GM21723 (cell line): Measurements from ENCODE around the gene USP2.
"Not testable (repeated sequence)": the region's sequence is repeated elsewhere in the genome, so short reads cannot be mapped to it uniquely, and the experiment has no call there.

Source experiments
- ATAC-seq: cut with Tn5 transposase; IDR thresholded peaks from one replicate; pipeline ENCODE4 v1.9.1; 2021; ENCODE audit warnings: mild to moderate bottlenecking, moderate library complexity; ENCODE audit not compliant: unreplicated experiment

USP2 gene

DNA sequence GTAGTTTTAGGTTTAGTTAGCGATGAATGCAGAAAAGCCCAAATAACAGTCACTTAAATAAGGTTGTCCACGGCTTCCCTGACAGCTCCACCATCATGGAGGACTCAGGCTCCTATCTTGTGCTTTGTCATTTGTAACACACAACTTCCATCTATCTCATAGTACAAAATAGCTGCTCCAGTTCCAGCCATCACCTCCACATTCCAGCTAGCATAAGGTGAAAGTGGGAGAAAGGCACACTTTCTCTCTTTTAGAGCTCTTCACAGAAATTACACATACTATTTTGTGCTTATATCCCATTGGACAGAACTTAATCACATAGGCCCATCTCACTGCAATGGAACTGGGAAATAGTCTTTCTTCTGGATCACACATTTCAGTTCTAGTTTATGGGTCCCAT is 32.8 kb upstream of the USP2 start:
- no peak for ATAC-seq

DNA sequence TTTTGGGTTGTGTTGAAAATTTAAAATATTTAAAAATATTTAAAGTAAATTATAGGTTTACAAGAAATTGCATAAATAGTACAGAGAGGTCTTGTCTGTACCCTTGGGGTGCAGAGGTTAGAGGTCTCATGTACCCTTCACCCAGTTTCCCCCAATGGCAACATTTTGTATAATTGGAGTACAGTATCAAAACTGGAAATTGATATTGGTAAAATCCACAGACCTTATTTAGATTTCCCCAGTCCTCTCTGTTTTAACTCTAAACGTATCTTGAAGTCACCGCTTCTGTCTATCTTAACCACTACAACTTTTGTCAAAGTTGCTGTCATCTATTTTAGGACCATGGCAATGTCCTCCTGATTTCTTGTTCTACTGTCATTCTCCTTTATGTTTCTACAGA is 30.6 kb upstream of the USP2 start:
- ATAC-seq: no peak

- ATAC-seq: no peak
These were observed 29.0 kb upstream of the USP2 start for GRCh38 chr11:119410501-119410900.

DNA sequence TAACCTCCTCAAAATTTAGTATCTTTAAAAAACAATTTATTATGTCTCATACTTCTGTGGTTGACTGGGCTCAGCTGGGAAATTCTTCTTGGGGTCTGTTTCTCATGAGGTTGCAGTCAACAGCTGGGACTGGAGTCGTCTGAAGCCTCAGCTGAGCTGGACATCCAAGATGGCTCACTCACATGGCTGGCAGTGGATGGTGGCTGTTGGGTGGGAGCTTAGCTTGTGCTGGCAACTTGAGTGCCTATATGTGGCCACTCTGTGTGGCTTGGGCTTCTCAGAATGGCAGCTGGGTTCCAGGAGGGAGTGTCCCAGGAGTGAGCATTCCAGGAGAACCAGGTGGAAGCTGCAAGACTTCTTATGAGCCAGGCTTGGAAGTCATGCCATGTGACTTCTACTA is 28.2 kb upstream of the USP2 start:
- ATAC-seq: no peak

GRCh38 chr11:119406005-119406404 is 24.5 kb upstream of the USP2 start:
- ATAC-seq: no peak

DNA sequence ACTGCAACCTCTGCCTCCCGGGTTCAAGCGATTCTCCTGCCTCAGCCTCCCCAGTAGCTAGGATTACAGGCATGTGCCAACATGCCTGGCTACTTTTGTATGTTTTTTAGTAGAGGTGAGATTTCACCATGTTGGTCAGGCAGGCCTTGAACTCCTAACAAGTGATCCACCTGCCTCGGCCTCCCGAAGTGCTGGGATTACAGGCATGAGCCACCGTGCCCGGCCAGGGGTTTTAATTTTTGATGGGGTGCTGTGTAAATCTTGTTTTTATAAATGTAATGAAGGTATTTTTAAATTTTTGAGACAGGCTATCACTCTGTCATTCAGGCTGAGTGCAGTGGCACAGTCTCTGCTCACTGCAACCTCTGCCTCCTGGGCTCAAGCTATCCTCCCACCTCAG is 24.0 kb upstream of the USP2 start:
- ATAC-seq: not testable (repeated sequence)

- no peak for ATAC-seq
These were observed 23.4 kb upstream of the USP2 start for GRCh38 chr11:119404872-119405271.

DNA sequence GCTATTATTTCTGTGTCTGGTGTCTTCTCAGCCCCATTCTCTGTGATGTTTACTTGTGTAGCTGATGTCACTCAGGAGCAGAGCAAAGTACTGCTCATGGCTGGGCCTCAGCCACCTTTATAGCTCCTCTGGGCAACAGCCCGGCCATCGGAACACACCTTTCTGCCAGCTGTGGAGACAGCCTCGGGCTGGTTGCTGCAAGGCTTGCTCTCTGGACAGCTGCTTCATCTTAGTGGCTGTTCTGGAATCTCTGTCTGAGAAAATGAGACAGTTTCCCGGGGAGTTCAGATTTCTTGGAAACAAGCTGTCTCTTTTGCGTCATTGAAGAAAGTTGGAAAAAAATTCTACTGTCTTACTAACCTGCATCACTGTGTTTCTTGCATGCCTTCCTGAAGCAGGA is 21.5 kb upstream of the USP2 start:
- ATAC-seq: no peak

DNA sequence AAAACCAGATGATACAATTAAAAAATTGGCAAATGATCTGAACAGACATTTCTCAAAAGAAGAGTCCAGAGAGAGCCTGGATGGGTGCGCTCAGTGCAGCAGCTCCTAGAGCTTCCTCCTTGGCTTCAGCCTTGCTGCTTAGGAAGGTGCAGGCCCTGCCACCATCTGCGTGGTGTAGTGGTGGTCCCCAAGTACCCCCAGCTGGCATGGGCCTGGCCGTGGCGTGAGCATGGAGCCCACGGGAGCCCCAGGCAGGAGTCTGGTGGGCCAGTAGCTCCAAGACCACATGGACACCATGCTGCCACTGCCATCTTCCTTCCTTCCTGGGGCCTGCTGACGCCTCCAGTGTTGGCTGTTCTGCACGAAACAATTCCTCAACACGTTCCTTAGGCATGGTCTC is 21.0 kb upstream of the USP2 start:
- no peak for ATAC-seq

- no peak for ATAC-seq
These were observed 19.4 kb upstream of the USP2 start for GRCh38 chr11:119400860-119401259.

DNA sequence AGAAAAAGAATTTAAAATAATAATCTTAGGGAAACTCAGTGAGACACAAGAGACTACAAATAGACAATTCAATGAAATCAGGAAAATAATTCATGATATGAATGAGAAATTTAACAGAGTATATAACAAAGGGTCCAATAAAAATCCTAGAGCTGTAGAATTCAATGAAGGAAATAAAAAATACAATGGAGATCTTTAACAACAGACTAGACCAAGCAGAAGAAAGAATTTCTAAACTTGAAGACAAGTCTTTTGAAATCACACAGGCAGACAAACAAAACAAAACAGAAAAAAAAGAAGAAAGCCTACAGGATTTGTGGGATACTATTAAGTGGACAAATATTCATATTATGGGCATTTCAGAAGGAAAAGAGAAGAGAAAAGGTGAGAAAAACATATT is 16.2 kb upstream of the USP2 start:
- no peak for ATAC-seq

- ATAC-seq: no peak
These were observed 15.3 kb upstream of the USP2 start for GRCh38 chr11:119396835-119397234.

DNA sequence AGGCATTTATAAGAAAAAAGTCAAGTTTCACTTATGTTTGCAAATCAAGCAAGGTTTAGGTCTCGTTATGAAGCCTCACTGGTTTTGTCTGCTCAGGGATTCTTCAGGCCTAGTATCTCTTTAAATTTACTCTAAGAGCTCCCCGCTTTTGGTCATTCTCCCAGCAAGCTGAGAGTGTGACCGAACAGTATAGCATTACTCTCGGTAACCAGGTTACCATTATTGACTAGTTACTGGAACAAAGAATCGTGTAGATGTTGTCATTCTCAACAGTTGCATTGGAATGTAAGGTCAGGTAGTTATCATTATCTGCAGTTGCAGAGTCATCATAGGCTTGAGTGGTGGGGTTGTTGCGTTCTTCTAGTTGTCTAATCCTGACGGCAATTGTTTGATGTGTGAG is 9.8 kb upstream of the USP2 start:
- ATAC-seq: no peak

- no peak for ATAC-seq
These were observed 8.2 kb upstream of the USP2 start for GRCh38 chr11:119389611-119390254.

DNA sequence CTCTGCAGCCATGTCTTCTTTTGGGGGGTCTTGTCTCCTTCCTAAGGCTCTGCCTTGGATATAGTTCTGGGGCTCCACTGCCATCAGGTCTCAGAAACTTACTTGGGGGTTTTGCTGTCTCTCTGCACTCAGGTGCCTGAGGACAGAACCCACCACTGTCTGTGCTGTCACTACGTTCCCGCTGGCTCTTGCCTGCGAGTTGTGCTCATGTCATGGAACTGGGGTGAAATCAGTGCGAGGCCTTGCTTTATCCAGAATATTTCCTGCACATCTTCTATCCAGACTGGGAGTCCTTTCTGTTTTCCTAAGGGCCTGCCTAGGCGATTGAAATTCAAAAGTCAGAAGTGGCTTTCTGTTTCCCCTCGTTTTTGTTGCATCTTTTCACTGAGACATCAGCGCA is 6.6 kb upstream of the USP2 start:
- no peak for ATAC-seq

- no peak for ATAC-seq
These were observed 2.8 kb upstream of the USP2 start for GRCh38 chr11:119384332-119384731.

DNA sequence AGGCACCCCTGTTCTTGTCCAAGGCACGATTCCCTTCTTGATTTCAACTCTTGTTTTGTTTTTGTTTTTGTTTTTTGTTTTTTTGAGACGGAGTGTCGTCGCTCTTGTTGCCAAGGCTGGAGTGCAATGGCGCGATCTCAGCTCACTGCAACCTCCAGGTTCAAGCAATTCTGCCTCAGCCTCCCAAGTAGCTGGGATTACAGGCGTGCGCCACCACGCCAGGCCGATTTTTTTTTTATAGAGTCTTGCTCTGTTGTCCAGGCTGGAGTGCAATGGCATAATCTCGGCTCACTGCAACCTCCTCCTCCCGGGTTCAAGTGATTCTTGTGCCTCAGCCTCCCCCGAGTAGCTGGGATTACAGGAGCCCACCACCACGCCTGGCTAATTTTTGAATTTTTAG is 1.0 kb upstream of the USP2 start:
- not testable (repeated sequence) for ATAC-seq

GRCh38 chr11:119382101-119382500 is 611 bp upstream of the USP2 start:
- no peak for ATAC-seq

GRCh38 chr11:119380827-119381180 is 686 bp downstream of the USP2 start:
- ATAC-seq: no peak

DNA sequence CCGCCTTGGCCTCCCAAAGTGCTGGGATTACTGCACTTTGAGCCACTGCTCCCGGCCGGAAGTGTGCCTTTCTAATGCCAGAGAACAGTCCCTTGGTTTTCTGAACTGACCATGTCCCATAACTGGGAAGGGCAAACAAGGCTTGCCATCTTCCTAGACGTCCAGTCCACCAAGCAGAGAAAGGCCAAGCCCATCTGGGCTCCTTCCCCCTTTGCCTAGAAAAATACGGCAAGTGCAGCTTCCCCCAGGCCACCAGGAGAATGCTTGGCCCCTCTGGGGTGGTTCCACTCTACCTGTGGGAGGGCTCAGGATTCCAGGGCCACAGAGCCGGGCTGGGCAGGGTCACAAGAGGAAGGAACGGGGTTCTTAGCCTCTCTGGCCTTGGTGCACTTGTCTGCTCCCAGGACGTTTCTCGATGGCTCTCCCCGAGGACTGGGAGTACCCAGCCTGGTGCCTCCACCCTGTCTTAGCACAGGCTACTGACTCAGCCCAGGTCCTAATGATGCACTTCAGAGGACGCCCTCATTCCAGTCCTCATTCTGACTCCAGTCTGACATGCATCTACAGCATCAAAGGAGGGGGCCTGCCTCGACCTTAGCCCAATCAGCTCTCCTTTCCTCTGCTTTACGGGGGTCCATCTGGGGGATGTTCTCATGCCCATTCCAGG is 1.2 kb downstream of the USP2 start:
- no peak for ATAC-seq

DNA sequence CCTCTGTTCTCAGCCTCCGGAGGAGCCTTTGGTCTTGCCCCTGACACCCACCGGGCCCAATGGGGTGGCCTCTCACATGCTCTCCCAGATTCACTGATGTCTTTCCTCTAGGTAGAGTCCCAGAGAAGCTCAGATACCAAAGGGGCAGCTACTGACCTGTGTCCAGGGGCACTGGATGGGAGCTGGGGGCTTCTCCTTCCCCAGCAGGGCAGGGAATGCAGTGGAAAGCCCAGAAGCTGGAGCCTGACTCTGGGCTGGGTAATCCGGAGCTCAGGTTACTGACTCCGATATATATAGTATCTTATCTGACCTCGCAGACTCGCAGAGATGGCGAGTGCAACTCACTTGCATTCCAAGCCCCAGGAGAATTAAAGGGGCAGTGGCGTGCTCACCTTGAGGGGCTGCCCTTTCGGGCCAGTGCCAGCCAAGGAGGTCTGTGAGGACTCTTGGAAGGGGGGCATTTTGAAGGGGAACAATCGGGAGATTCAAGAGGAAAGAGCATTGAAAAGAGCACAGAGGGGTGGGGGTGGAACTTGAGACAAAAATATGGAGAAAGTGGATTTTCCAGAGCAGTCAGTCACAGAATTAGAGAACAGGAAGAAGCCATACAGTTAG is 2.5 kb downstream of the USP2 start:
- ATAC-seq: no peak

- no peak for ATAC-seq
These were observed 3.4 kb downstream of the USP2 start for GRCh38 chr11:119377961-119378667.
